ENCODE measurements around the gene HSPB3. TPM values are rescaled to one million over a fixed set of nuclear protein-coding genes. Genes with fewer than 3 reads are reported as not detected.
A peak's percentile ranks its signal among the peaks of the same experiment; 100 is the strongest.
"Not testable (repeated sequence)": the region's sequence is repeated elsewhere in the genome, so short reads cannot be mapped to it uniquely, and the experiment has no call there.

HSPB3 gene
- total and polyA plus RNA-seq, 9 donors = 142 to 216 (median 167) TPM

DNA sequence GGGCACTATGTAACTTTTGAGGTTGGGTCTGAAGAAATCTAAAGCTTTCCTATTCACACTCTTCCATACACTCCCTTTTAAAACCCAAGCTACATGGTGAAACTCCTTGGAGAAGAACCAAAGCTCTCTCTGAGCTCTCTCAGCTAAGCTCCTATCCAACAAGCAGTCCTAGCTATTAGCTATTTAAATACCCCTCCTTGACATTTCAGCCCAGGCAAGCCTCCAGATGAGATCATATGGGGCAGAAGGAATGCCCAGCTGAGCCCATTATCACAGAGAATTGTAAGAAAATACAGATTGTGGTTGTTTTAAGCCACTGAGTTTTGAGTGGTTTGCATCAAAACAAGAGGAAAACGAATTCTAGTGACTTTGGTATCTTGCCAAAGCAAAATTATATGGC, 15.2 kb downstream of the HSPB3 start:
- no CpG with 5 or more reads among the region's 1 CpG for whole genome bisulfite sequencing (ENCODE audit: insufficient coverage)
- Histone ChIP-seq H3K4me1 (ENCODE audit: control insufficient read depth, insufficient read depth, low read length) (peaks cover 8% of the 10 kb centered on the region), H3K4me3 (ENCODE audit: low read length) (no peak overlapping the region), H3K9me3 (replicated peaks; ENCODE audit: control insufficient read depth, low read depth, low read length) (no peaks in the 10 kb centered on the region), H3K36me3 (ENCODE audit: control insufficient read depth, insufficient read depth, low read length) (no peaks in the 10 kb centered on the region), H3K27me3 (ENCODE audit: control insufficient read depth, insufficient read depth, low read length) (no peaks in the 10 kb centered on the region), H3K27ac (ENCODE audit: low read length) (peak overlapping the region; percentile 81)
- peak; percentile 60 for DNase-seq

DNA sequence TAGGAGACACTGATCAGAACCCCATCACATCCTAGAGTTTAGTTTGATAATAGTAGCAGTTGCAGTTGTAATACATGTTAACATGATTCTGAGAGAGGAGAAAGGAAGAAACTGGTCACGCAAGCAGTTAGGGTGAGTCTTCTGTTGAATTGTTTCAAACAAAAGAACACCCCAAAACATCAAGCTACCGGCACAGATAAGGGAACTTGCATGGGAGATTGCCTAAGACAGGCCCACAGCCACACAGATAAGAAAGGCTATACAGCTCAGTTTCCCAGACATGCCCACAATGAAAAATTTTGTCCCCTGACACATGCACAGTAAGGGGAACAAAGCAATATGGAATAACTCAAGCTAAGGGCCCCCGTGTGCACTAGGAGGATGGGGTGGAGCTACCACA, 15.9 kb downstream of the HSPB3 start:
- WGBS (ENCODE audit: insufficient coverage) = 83% methylated on average over 1 of the region's 3 CpGs
- no peak for DNase-seq
- no peak overlapping the region for H3K27ac ChIP-seq (ENCODE audit: low read length)
- H3K27me3 ChIP-seq (ENCODE audit: control insufficient read depth, insufficient read depth, low read length) = no peaks in the 10 kb centered on the region
- peaks cover 8% of the 10 kb centered on the region for H3K4me1 ChIP-seq (ENCODE audit: control insufficient read depth, insufficient read depth, low read length)
- H3K9me3 ChIP-seq (replicated peaks; ENCODE audit: control insufficient read depth, low read depth, low read length) = no peaks in the 10 kb centered on the region
- H3K4me3 ChIP-seq (ENCODE audit: low read length) = no peak overlapping the region
- H3K36me3 ChIP-seq (ENCODE audit: control insufficient read depth, insufficient read depth, low read length) = no peaks in the 10 kb centered on the region

DNA sequence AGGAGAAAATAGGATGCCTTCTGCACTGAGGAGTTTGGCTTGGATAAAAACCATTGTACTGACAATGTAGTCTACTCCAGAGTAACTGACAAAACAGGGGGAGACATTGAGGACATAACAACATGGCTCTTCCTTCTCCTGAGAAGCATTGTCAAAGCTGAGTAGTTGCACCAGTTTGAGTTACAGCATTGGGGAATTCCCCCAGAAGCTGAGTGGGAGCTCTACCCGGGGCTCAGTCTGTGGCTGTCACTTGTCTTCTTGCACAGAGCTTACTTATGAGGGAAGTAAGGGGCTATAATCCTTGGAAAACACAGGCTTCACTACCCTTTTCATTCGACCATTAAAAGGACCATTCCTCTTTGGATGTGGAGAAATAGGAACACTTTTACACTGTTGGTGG, 21.2 kb downstream of the HSPB3 start:
- Histone ChIP-seq H3K4me3 (ENCODE audit: low read length) (no peak overlapping the region), H3K27ac (ENCODE audit: low read length) (no peak overlapping the region), H3K4me1 (ENCODE audit: control insufficient read depth, insufficient read depth, low read length) (peaks cover 3% of the 10 kb centered on the region), H3K27me3 (ENCODE audit: control insufficient read depth, insufficient read depth, low read length) (no peaks in the 10 kb centered on the region), H3K9me3 (replicated peaks; ENCODE audit: control insufficient read depth, low read depth, low read length) (no peaks in the 10 kb centered on the region), H3K36me3 (ENCODE audit: control insufficient read depth, insufficient read depth, low read length) (no peaks in the 10 kb centered on the region)
- WGBS (ENCODE audit: insufficient coverage) = no CpG with 5 or more reads among the region's 2 CpGs
- DNase-seq = no peak

DNA sequence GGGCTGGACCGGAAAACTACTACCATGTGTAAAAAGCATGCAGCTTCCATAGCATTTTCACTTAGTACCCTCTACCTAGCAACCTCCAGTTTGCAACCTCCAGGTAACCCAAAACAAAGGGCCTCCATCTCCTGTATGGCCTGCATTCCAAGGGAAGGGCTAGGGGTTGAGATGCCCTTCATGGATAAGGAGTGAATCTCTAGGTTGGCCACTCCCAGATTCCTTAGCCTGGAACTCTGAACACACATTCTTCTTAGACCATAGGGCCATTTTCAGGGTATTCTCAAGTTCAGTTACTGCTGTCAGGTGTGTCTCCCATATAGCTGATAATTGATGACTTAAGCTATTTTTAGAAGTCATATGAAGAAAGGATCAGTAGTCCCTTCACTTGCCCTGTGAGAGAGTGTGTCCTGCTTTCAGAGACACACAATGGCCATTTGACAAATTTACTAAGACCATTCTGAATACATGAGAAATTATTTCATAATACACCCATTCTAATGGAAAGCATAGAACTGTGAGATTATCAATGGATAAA, 22.5 kb downstream of the HSPB3 start:
- WGBS (ENCODE audit: insufficient coverage) = no CpG with 5 or more reads among the region's 1 CpG
- no peak for DNase-seq
- H3K36me3 ChIP-seq (ENCODE audit: control insufficient read depth, insufficient read depth, low read length) = no peaks in the 10 kb centered on the region
- H3K9me3 ChIP-seq (replicated peaks; ENCODE audit: control insufficient read depth, low read depth, low read length) = no peaks in the 10 kb centered on the region
- H3K4me3 ChIP-seq (ENCODE audit: low read length) = no peak overlapping the region
- H3K4me1 ChIP-seq (ENCODE audit: control insufficient read depth, insufficient read depth, low read length) = peaks cover 3% of the 10 kb centered on the region
- no peaks in the 10 kb centered on the region for H3K27me3 ChIP-seq (ENCODE audit: control insufficient read depth, insufficient read depth, low read length)
- H3K27ac ChIP-seq (ENCODE audit: low read length) = no peak overlapping the region

DNA sequence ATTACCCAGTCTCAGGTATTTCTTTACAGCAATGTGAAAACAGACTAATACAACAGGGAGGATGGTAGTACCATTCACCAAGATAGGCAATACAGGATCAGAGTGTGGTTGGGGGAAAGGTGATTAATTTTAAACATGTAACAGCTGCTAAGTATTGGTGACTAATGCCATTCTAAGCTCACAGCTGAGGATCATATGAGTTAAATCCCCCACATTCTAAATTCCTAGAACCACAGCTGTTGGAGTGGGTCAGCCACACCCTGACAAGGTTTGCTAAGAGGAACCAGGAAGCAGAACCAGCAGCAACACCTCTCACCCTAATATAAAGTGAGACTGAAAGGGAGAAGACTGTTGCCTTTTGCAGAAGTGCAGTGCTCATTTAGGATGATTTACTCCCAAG, 24.8 kb downstream of the HSPB3 start:
- Histone ChIP-seq H3K27me3 (ENCODE audit: control insufficient read depth, insufficient read depth, low read length) (no peaks in the 10 kb centered on the region), H3K36me3 (ENCODE audit: control insufficient read depth, insufficient read depth, low read length) (no peaks in the 10 kb centered on the region), H3K4me3 (ENCODE audit: low read length) (peak overlapping the region; percentile 30), H3K4me1 (ENCODE audit: control insufficient read depth, insufficient read depth, low read length) (peaks cover 3% of the 10 kb centered on the region), H3K27ac (ENCODE audit: low read length) (peak overlapping the region; percentile 60), H3K9me3 (replicated peaks; ENCODE audit: control insufficient read depth, low read depth, low read length) (no peaks in the 10 kb centered on the region)
- peak; percentile 62 for DNase-seq

DNA sequence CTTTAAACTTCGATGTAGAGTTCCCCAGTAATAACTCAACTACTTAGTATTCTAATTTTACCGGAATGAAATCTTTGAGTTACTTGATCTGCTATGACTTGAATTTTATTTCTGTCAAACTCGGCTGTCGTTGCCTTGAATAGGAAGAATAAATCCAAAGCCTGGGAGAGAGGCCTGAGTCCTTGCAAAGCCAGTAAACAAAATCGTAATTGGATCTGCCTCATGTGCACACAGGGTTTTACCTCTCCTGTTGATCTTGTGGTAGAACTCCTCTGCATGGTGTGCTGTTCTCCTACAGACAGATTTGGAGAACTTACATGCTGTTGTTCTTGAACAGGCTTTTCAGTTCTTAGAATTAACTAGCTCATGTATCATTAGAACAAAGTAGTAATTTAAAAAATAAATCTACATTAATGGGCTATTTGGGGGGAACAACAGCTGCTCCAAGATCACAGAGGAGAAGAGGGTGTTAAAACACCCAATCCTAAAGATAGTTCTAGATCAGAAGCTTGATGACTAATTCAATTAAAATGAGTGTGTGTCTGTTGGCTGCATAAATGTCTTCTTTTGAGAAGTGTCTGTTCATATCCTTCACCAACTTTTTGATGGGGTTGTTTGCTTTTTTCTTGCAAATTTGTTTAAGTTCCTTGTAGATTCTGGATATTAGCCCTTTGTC, 28.9 kb downstream of the HSPB3 start:
- peak overlapping the region; percentile 45 for H3K27ac ChIP-seq (ENCODE audit: low read length)
- 25% methylated on average over 3 of the region's 5 CpGs for WGBS (ENCODE audit: insufficient coverage)
- no peak overlapping the region for H3K4me3 ChIP-seq (ENCODE audit: low read length)
- H3K9me3 ChIP-seq (replicated peaks; ENCODE audit: control insufficient read depth, low read depth, low read length) = no peaks in the 10 kb centered on the region
- H3K4me1 ChIP-seq (ENCODE audit: control insufficient read depth, insufficient read depth, low read length) = peaks cover 3% of the 10 kb centered on the region
- no peaks in the 10 kb centered on the region for H3K36me3 ChIP-seq (ENCODE audit: control insufficient read depth, insufficient read depth, low read length)
- no peaks in the 10 kb centered on the region for H3K27me3 ChIP-seq (ENCODE audit: control insufficient read depth, insufficient read depth, low read length)
- DNase-seq = peak; percentile 36

DNA sequence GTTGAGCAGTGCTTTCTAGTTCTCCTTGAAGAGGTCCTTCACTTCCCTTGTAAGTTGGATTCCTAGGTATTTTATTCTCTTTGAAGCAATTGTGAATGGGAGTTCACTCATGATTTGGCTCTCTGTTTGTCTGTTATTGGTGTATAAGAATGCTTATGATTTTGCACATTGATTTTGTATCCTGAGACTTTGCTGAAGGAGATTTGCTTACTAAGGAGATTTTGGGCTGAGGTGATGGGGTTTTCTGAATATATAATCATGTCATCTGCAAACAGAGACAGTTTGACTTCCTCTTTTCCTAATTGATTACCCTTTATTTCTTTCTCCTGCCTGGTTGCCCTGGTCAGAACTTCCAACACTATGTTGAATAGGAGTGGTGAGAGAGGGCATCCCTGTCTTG, 30.2 kb downstream of the HSPB3 start:
- not testable (repeated sequence) for H3K36me3 ChIP-seq (ENCODE audit: control insufficient read depth, insufficient read depth, low read length); H3K27me3 ChIP-seq (ENCODE audit: control insufficient read depth, insufficient read depth, low read length); H3K9me3 ChIP-seq (replicated peaks; ENCODE audit: control insufficient read depth, low read depth, low read length); H3K27ac ChIP-seq (ENCODE audit: low read length); H3K4me1 ChIP-seq (ENCODE audit: control insufficient read depth, insufficient read depth, low read length); DNase-seq; H3K4me3 ChIP-seq (ENCODE audit: low read length)

DNA sequence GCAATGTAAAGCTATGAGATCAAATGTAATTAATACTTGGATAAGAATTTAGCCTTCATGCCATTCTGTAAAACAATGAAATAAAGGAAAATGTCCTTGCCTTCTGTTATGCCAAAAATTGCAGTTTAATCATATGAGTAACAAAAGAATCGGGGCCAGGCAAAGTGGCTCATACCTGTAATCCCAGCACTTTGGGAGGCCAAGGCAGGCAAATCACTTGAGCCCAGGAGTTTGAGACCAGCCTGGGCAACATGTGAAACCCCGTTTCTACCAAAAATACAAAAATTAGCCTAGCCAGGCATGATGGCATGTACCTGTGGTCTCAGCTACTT, 34.1 kb downstream of the HSPB3 start:
- not testable (repeated sequence) for DNase-seq

DNA sequence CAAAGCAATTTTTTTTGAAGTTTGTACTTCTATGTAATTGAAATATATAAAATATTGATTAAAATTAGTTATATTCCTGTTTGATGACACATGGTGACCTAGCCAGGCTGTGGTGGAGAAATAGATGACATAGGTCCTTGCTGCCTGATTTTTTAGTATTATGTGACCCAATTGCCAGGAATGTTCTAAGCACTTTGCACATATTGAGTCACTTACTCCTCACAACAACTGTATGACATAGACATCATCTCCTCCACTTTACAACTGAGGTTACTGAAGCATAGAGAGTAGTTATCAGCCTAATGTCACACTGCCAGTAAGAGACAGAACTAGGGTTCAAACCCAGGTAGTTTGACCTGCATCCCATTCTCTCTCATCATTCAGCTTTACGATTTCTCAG, 35.8 kb downstream of the HSPB3 start:
- Histone ChIP-seq H3K27ac (ENCODE audit: low read length) (no peak overlapping the region), H3K9me3 (replicated peaks; ENCODE audit: control insufficient read depth, low read depth, low read length) (no peaks in the 10 kb centered on the region), H3K4me1 (ENCODE audit: control insufficient read depth, insufficient read depth, low read length) (peaks cover 7% of the 10 kb centered on the region), H3K4me3 (ENCODE audit: low read length) (no peak overlapping the region), H3K27me3 (ENCODE audit: control insufficient read depth, insufficient read depth, low read length) (no peaks in the 10 kb centered on the region), H3K36me3 (ENCODE audit: control insufficient read depth, insufficient read depth, low read length) (no peaks in the 10 kb centered on the region)
- 80% methylated on average over 1 of the region's 1 CpG for WGBS (ENCODE audit: insufficient coverage)
- DNase-seq = no peak

More for the DNA sequence above, 34.1 kb downstream of the HSPB3 start:
- no CpG with 5 or more reads among the region's 2 CpGs for WGBS (ENCODE audit: insufficient coverage)
- not testable (repeated sequence) for H3K4me3 ChIP-seq (ENCODE audit: low read length); H3K36me3 ChIP-seq (ENCODE audit: control insufficient read depth, insufficient read depth, low read length); H3K4me1 ChIP-seq (ENCODE audit: control insufficient read depth, insufficient read depth, low read length); H3K27ac ChIP-seq (ENCODE audit: low read length); H3K9me3 ChIP-seq (replicated peaks; ENCODE audit: control insufficient read depth, low read depth, low read length); H3K27me3 ChIP-seq (ENCODE audit: control insufficient read depth, insufficient read depth, low read length)

DNA sequence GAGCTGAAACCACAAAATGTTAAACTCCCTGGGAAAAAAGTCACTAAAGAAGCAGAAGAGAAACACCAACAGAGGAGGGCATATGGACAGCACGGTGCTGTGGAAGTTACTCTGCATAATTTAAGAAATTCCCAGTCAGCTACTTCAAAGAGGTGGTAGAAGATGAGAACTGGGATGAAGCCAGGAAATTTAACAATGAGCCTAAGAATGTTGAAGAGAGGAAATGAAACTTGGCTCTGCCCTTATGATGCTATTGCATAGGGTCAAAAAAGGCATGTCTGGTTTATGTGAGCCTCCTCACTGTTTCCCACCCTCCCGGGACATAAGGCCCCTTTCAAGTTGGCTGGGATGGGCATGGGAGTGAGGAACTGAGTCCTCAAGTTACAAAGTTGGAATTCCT, 36.7 kb downstream of the HSPB3 start:
- 20% methylated on average over 1 of the region's 2 CpGs for WGBS (ENCODE audit: insufficient coverage)
- Histone ChIP-seq H3K27ac (ENCODE audit: low read length) (no peak overlapping the region), H3K27me3 (ENCODE audit: control insufficient read depth, insufficient read depth, low read length) (no peaks in the 10 kb centered on the region), H3K4me1 (ENCODE audit: control insufficient read depth, insufficient read depth, low read length) (peaks cover 7% of the 10 kb centered on the region), H3K4me3 (ENCODE audit: low read length) (no peak overlapping the region), H3K36me3 (ENCODE audit: control insufficient read depth, insufficient read depth, low read length) (no peaks in the 10 kb centered on the region), H3K9me3 (replicated peaks; ENCODE audit: control insufficient read depth, low read depth, low read length) (no peaks in the 10 kb centered on the region)
- peak; percentile 38 for DNase-seq

DNA sequence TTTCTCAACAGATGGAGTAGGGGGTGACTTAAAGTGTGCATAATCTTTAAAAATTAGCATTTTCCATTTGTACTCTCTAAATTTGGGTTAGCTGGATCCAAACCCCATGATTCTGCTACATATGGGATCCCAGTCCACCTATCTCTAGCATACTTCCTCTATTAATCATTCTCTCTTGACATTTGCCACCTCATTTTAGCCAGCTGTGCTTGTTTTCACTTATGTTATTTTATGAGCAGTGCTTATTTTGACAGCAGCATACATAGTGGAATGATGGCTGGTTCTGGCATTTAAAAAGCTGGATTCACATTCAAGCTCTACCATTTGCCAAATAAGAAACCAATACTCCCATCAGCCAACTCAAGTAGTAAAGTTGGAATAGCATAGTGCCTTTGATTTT, 39.5 kb downstream of the HSPB3 start:
- Histone ChIP-seq H3K4me1 (ENCODE audit: control insufficient read depth, insufficient read depth, low read length) (peaks cover 7% of the 10 kb centered on the region), H3K4me3 (ENCODE audit: low read length) (no peak overlapping the region), H3K27me3 (ENCODE audit: control insufficient read depth, insufficient read depth, low read length) (no peaks in the 10 kb centered on the region), H3K27ac (ENCODE audit: low read length) (no peak overlapping the region), H3K36me3 (ENCODE audit: control insufficient read depth, insufficient read depth, low read length) (no peaks in the 10 kb centered on the region), H3K9me3 (replicated peaks; ENCODE audit: control insufficient read depth, low read depth, low read length) (peaks cover 6% of the 10 kb centered on the region)
- no peak for DNase-seq
